OCI-LY3 (cell line): ENCODE data around the gene PITPNC1.
A peak's percentile ranks its signal among the peaks of the same experiment; 100 is the strongest.

Experiments
- H2AFZ ChIP-seq: fragments of 200-600, 300-600 bp; shearing (Covaris generic); 2 replicates; pipeline ENCODE4 v1.6.0; 2014; ENCODE audit warnings: antibody characterized with exemption, low read depth, low read length
- H3K27ac ChIP-seq: fragments of 200-600, 300-600 bp; sonication (generic); 2 replicates; pipeline ENCODE4 v1.5.1; 2014; ENCODE audit warnings: mild to moderate bottlenecking, low read length, moderate library complexity, mixed read lengths
- H3K27me3 ChIP-seq: fragments of 200-600, 300-600 bp; sonication (generic); 2 replicates; pipeline ENCODE4 v1.6.1; 2014; ENCODE audit warnings: low read depth, low read length, mixed read lengths
- H3K36me3 ChIP-seq: fragments of 200-600, 300-600 bp; sonication (generic); replicated peaks from 2 replicates; pipeline ENCODE3; 2014; ENCODE audit warnings: low read depth, low read length, mixed read lengths
- H3K4me1 ChIP-seq: fragments of 300-600, 200-600 bp; sonication (generic); 2 replicates; pipeline ENCODE4 v1.6.1; 2014; ENCODE audit warnings: low read length, mixed read lengths
- H3K4me2 ChIP-seq: fragments of 200-600, 300-600 bp; sonication (generic); 2 replicates; pipeline ENCODE4 v1.6.1; 2014; ENCODE audit warnings: low read length, mixed read lengths
- H3K4me3 ChIP-seq: fragments of 300-600, 200-600 bp; sonication (generic); 2 replicates; pipeline ENCODE4 v1.5.1; 2014; ENCODE audit warnings: antibody characterized with exemption, mild to moderate bottlenecking, low read length, moderate library complexity
- H3K79me2 ChIP-seq: fragments of 300-600, 200-600 bp; shearing (Covaris generic); 2 replicates; pipeline ENCODE4 v1.6.1; 2014; ENCODE audit warnings: mild to moderate bottlenecking, low read length, mixed read lengths
- H3K9ac ChIP-seq: fragments of 300-600, 200-600 bp; shearing (Covaris generic); 2 replicates; pipeline ENCODE4 v1.6.0; 2014; ENCODE audit warnings: mild to moderate bottlenecking, low read length, moderate library complexity
- H3K9me3 ChIP-seq: fragments of 200-600, 300-600 bp; shearing (Covaris generic); 2 replicates; pipeline ENCODE4 v1.6.1; 2014; ENCODE audit warnings: low read length, mixed read lengths; ENCODE audit not compliant: insufficient read depth
- H4K20me1 ChIP-seq: fragments of 200-600, 300-600 bp; sonication (generic); 2 replicates; pipeline ENCODE4 v1.6.1; 2016; ENCODE audit warnings: low read length, mixed read lengths; ENCODE audit not compliant: insufficient read depth
- CTCF ChIP-seq: fragments of 200-600, 300-600 bp; sonication (generic); IDR thresholded peaks from 2 replicates; pipeline ENCODE4 v1.5.1; 2014; ENCODE audit warnings: antibody characterized with exemption, low read length, low read depth
- EZH2phosphoT487 ChIP-seq: fragments of 200-600 bp; shearing (Covaris generic); IDR thresholded peaks from 2 replicates; pipeline ENCODE4 v1.6.1; 2018; ENCODE audit warnings: antibody characterized with exemption, mixed run types, low read depth

The PITPNC1 gene

DNA sequence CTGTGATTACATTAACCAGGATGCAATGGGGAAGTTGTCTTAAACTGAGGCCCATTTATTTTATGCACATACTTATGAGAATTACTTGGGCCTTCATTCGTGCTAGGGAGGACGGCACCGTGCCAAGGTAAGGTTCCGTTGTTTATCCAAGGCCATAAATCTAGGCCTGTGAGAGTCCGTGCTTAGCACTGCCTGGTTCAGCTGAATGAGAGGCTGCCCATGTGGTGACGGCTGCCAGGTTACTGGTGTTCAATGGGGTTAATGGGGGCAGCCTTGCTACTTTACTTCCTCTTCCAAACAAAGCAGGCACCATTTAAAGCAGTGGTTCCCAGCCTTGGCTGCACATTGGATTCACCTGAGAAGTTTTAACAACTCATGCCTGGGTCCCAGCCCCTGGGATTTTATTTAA lies 205.6 kb downstream of the PITPNC1 start:
- no peak for TF ChIP-seq CTCF
- no peak for TF ChIP-seq EZH2phosphoT487
- H3K4me1 ChIP-seq: peaks cover 42% of the 10 kb centered on the region
- H3K27ac ChIP-seq: no peak overlapping the region
- H3K36me3 ChIP-seq: peaks cover 6% of the 10 kb centered on the region
- no peak overlapping the region for H3K4me2 ChIP-seq
- no peaks in the 10 kb centered on the region for H3K9me3 ChIP-seq
- no peaks in the 10 kb centered on the region for H3K27me3 ChIP-seq
- H3K4me3 ChIP-seq: no peak overlapping the region
- H3K9ac ChIP-seq: no peak overlapping the region
- 0 out of 2 replicates have a peak, but pooled peaks cover 2% of the 10 kb centered on the region for H3K79me2 ChIP-seq
- no peaks in the 10 kb centered on the region for H4K20me1 ChIP-seq
- no peak overlapping the region for H2AFZ ChIP-seq

DNA sequence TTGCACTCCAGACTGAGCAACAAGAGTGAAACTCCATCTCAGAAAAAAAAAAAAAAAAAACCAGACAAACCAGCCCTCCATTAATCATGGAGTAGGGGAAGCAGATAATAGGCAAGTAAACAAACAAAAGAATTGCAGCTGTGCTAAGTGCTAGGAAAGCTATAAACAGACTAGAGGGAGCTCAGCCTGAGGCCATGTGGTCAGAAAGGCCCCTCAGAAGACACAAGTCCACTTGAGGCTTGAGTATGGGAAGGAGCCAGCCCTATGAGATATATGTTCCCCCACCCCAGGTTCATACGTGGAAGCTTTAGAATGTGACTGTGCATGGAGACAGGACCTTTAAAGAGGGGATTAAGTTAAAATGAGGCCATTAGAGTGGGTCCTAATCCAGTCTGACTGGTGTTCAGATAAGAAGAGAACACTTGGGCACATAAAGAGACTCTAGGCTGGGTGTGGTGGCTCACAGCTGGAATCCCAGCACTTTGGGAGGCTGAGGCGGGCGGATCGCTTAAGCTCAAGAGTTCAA lies 208.1 kb downstream of the PITPNC1 start:
- Histone ChIP-seq H3K36me3 (peaks cover 6% of the 10 kb centered on the region), H3K9me3 (no peaks in the 10 kb centered on the region), H4K20me1 (no peaks in the 10 kb centered on the region), H3K4me3 (no peak overlapping the region), H3K4me2 (no peak overlapping the region), H3K9ac (no peak overlapping the region), H3K27me3 (no peaks in the 10 kb centered on the region), H3K4me1 (peaks cover 19% of the 10 kb centered on the region), H3K27ac (no peak overlapping the region), H3K79me2 (no peaks in the 10 kb centered on the region), H2AFZ (no peak overlapping the region)
- no peak for TF ChIP-seq CTCF

GRCh38 chr17:67588326-67588725 lies 211.2 kb downstream of the PITPNC1 start:
- Histone ChIP-seq H3K27ac (no peak overlapping the region), H3K27me3 (no peaks in the 10 kb centered on the region), H3K9me3 (no peaks in the 10 kb centered on the region), H3K4me3 (no peak overlapping the region), H3K4me2 (no peak overlapping the region), H3K4me1 (peaks cover 11% of the 10 kb centered on the region), H2AFZ (no peak overlapping the region), H3K9ac (no peak overlapping the region), H4K20me1 (no peaks in the 10 kb centered on the region), H3K36me3 (peaks cover 2% of the 10 kb centered on the region), H3K79me2 (no peaks in the 10 kb centered on the region)
- TF ChIP-seq EZH2phosphoT487 (no peak), CTCF (no peak)

- no peaks in the 10 kb centered on the region for H3K36me3 ChIP-seq
- H3K9ac ChIP-seq: 0 out of 2 replicates have a peak overlapping the region, but pooled peaks have one; percentile 12
- H3K79me2 ChIP-seq: no peaks in the 10 kb centered on the region
- H4K20me1 ChIP-seq: no peaks in the 10 kb centered on the region
- no peaks in the 10 kb centered on the region for H3K9me3 ChIP-seq
- H3K27ac ChIP-seq: peak overlapping the region; percentile 65
- TF ChIP-seq CTCF: no peak
- TF ChIP-seq EZH2phosphoT487: no peak
- peaks cover 21% of the 10 kb centered on the region for H3K4me1 ChIP-seq
- H3K4me3 ChIP-seq: peak overlapping the region; percentile 23; the same call in 1 of the 2 replicates
- H3K27me3 ChIP-seq: no peaks in the 10 kb centered on the region
- peak overlapping the region; percentile 1; the same call in 1 of the 2 replicates for H2AFZ ChIP-seq
- H3K4me2 ChIP-seq: peak overlapping the region; percentile 52
Observed at GRCh38 chr17:67594115-67594880, 217.2 kb downstream of the PITPNC1 start.
